HEK293T (cell line): ENCODE measurements around the gene GFRA1.

ENCODE experiments used
- CTCF ChIA-PET: fragments of 350-600 bp; formaldehyde crosslinking; extraction: SDS; loops from one replicate; lab custom pipeline; 2021; ENCODE audit warnings: antibody characterized with exemption, inconsistent platforms; lab: Yijun Ruan, JAX
- POLR2A ChIA-PET: fragments of 350-600 bp; formaldehyde crosslinking; extraction: SDS; loops from one replicate; lab custom pipeline; 2020; ENCODE audit warnings: antibody characterized with exemption, inconsistent platforms; lab: Yijun Ruan, JAX
- DNase-seq: peaks from one replicate; pipeline ENCODE4 v3.0.0; 2012; ENCODE audit warnings: mixed read lengths; ENCODE audit errors: extremely low spot score
- ARNT ChIP-seq: fragments of 450-650 bp; IDR thresholded peaks from 2 replicates; pipeline ENCODE4 v1.6.1; 2017; ENCODE audit warnings: mild to moderate bottlenecking
- BHLHE40 ChIP-seq: fragments of 450-650 bp; IDR thresholded peaks from 2 replicates; pipeline ENCODE4 v1.6.1; 2016; ENCODE audit warnings: mild to moderate bottlenecking, moderate library complexity, borderline replicate concordance
- CTBP1 ChIP-seq: fragments of 450-650 bp; IDR thresholded peaks from 2 replicates; pipeline ENCODE4 v1.6.1; 2016; ENCODE audit warnings: borderline replicate concordance
- ELF4 ChIP-seq: fragments of 450-650 bp; IDR thresholded peaks from 2 replicates; pipeline ENCODE4 v1.6.1; 2017; ENCODE audit warnings: antibody characterized with exemption
- FOXA1 ChIP-seq: fragments of 450-650 bp; IDR thresholded peaks from 2 replicates; pipeline ENCODE4 v1.6.1; 2016; ENCODE audit warnings: mild to moderate bottlenecking
- FOXK2 ChIP-seq: fragments of 450-650 bp; IDR thresholded peaks from 2 replicates; pipeline ENCODE4 v1.6.1; 2016; ENCODE audit warnings: mild to moderate bottlenecking
- FOXM1 ChIP-seq: fragments of 450-650 bp; IDR thresholded peaks from 2 replicates; pipeline ENCODE4 v1.6.1; 2017; ENCODE audit warnings: mild to moderate bottlenecking, borderline replicate concordance
- HDGF ChIP-seq: fragments of 450-650 bp; IDR thresholded peaks from 2 replicates; pipeline ENCODE4 v1.6.1; 2017; ENCODE audit warnings: antibody characterized with exemption, borderline replicate concordance
- L3MBTL2 ChIP-seq: fragments of 450-650 bp; conservative IDR thresholded peaks from 2 replicates; pipeline ENCODE4 v1.6.1; 2016; ENCODE audit warnings: mild to moderate bottlenecking
- LEF1 ChIP-seq: fragments of 450-650 bp; IDR thresholded peaks from 2 replicates; pipeline ENCODE4 v1.6.1; 2017; ENCODE audit warnings: mild to moderate bottlenecking, borderline replicate concordance
- NFRKB ChIP-seq: fragments of 450-650 bp; IDR thresholded peaks from 2 replicates; pipeline ENCODE4 v1.6.1; 2016; ENCODE audit warnings: mild to moderate bottlenecking, moderate library complexity
- SP1 ChIP-seq: fragments of 450-650 bp; IDR thresholded peaks from 2 replicates; pipeline ENCODE4 v1.6.1; 2017
- SUZ12 ChIP-seq: fragments of 450-650 bp; IDR thresholded peaks from 2 replicates; pipeline ENCODE4 v1.6.1; 2016; ENCODE audit warnings: mild to moderate bottlenecking
- TARDBP ChIP-seq: fragments of 450-650 bp; IDR thresholded peaks from 2 replicates; pipeline ENCODE4 v1.6.1; 2016
- ZNF384 ChIP-seq: fragments of 450-650 bp; IDR thresholded peaks from 2 replicates; pipeline ENCODE4 v1.6.1; 2016
- TF ChIP-seq, protein P1 (sequence below): fragments of 450-650 bp; IDR thresholded peaks from 2 replicates; pipeline ENCODE4 v1.6.1; 2016

GFRA1 gene

DNA sequence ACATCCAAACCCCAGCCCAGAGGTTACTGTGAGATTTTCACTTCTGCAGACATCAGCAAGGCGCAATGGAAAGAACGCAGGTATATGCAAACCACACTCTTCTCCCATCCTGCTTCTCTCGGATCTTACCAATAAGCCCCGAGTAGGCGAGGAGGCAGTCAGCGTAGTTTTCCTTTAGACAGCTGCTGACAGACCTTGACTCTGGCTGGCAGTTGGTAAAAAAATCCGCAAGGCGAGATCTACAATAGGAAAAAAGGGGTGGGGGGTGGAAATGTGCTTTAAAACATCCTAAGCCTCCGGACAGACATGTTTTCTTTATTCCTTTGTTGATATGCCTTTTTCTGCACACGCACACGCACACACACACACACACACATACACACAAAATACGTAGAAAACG is 176.5 kb downstream of the GFRA1 start:
- no peak for DNase-seq
- ChIA-PET POLR2A (no interaction called here), CTCF (no interaction called here)
- TF ChIP-seq SUZ12 (no peak), HDGF (no peak), FOXK2 (no peak), BHLHE40 (no peak), ARNT (no peak), ZNF384 (no peak), ELF4 (no peak), CTBP1 (no peak), TARDBP (no peak), SP1 (no peak), FOXA1 (no peak), NFRKB (no peak), FOXM1 (no peak), LEF1 (no peak), L3MBTL2 (no peak)
- TF ChIP-seq, protein P1, sequence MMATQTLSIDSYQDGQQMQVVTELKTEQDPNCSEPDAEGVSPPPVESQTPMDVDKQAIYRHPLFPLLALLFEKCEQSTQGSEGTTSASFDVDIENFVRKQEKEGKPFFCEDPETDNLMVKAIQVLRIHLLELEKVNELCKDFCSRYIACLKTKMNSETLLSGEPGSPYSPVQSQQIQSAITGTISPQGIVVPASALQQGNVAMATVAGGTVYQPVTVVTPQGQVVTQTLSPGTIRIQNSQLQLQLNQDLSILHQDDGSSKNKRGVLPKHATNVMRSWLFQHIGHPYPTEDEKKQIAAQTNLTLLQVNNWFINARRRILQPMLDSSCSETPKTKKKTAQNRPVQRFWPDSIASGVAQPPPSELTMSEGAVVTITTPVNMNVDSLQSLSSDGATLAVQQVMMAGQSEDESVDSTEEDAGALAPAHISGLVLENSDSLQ: no peak

DNA sequence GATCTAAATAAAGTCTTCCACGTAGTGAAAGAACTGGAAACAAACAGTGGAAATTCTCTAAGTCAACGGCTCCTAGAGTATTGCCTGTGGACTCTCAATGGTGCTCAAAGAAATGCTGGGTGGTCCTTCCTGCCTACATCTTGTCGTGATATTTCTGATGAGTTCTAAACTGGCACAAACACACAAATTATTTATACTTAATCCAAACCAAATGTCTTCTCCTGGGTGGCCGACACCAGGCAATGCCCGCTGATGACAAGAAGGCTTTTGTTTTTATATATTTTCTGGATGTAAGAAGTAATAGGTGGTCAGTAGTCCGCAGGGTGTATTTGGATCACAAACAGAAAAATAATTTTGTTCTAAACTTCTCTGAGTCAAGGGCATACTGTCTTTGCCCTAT is 178.7 kb downstream of the GFRA1 start:
- DNase-seq: no peak
- no peak for TF ChIP-seq L3MBTL2
- no peak for TF ChIP-seq SUZ12
- TF ChIP-seq, protein P1: no peak
- TF ChIP-seq FOXM1: no peak
- no peak for TF ChIP-seq FOXA1
- no peak for TF ChIP-seq ZNF384
- TF ChIP-seq NFRKB: no peak
- TF ChIP-seq FOXK2: no peak
- no peak for TF ChIP-seq ELF4
- no peak for TF ChIP-seq HDGF
- TF ChIP-seq CTBP1: no peak
- TF ChIP-seq SP1: no peak
- TF ChIP-seq ARNT: no peak
- no peak for TF ChIP-seq BHLHE40
- ChIA-PET POLR2A (no interaction called here), CTCF (no interaction called here)

DNA sequence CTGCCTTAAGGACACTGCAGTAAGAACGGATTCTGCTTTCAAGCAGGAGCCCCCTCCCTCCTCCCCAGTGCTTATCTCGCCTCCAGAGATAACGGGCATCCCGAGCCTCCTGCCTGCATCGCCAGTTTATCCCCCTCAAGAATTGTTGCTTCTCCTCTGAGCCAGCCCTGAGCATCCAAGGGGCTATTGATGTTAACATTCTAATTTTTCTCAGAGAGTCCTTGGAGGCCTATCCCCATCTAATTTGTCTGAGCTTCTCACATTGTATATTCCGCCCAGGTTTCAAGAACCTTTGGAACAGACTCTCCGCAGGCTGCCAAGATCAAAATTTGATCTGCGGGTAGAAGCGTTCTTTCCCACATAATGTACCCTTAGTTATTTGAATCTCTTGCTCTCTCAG is 180.0 kb downstream of the GFRA1 start:
- ChIA-PET POLR2A (no interaction called here), CTCF (no interaction called here)
- TF ChIP-seq FOXM1: no peak
- no peak for TF ChIP-seq NFRKB
- no peak for TF ChIP-seq SP1
- no peak for TF ChIP-seq SUZ12
- TF ChIP-seq ARNT: no peak
- TF ChIP-seq, protein P1: no peak
- no peak for TF ChIP-seq L3MBTL2
- TF ChIP-seq BHLHE40: no peak
- no peak for TF ChIP-seq FOXK2
- no peak for TF ChIP-seq ZNF384
- TF ChIP-seq TARDBP: no peak
- no peak for DNase-seq

DNA sequence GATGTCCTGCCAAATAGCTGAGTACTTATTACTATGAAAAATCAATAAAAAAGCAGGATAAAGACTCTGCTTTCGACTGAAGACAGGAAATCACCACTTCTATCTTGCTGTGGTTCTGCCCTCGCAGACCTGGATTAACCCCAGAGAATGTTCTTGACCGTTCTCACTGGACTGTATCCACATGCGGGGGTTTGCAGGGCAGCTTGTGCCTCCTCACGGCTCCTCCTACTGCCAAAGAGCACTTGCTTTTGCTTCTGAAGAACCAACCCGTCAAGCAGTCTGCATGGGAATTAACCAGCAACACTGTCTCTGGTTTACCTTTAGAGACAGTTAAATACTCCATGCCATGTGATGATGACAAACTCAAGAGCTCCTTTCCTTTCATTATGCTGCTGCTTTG is 184.0 kb downstream of the GFRA1 start:
- ChIA-PET POLR2A (no interaction called here), CTCF (no interaction called here)
- no peak for TF ChIP-seq ELF4
- TF ChIP-seq ZNF384: no peak
- TF ChIP-seq BHLHE40: no peak
- TF ChIP-seq L3MBTL2: no peak
- no peak for TF ChIP-seq FOXM1
- TF ChIP-seq ARNT: no peak
- TF ChIP-seq NFRKB: no peak
- no peak for TF ChIP-seq FOXK2
- TF ChIP-seq SP1: no peak
- no peak for TF ChIP-seq SUZ12
- TF ChIP-seq HDGF: no peak
- no peak for TF ChIP-seq LEF1
- no peak for TF ChIP-seq TARDBP
- TF ChIP-seq, protein P1: no peak
- no peak for DNase-seq

DNA sequence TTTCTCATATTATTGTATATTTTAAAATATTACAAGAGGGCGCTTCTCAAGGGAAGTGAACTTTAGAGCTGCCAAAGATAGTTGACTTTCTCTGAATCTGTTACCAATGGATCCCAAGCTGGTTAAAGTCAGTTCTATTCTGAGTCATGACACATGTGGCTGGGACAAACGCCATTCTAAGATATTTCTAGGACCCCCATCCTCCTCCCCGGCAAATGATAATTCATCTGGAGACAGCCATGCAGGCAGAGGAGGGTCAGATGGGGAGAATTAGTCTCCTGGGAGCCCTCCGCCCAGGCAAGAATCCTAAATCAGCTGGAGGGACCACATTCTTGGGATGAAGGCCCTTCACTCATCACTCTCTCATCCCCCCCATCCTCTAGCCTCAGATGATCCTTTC is 187.7 kb downstream of the GFRA1 start:
- CTCF ChIA-PET: no interaction called here
- no peak for DNase-seq
- TF ChIP-seq FOXA1 (no peak), L3MBTL2 (no peak), ELF4 (no peak), FOXK2 (no peak), SUZ12 (no peak), TARDBP (no peak), FOXM1 (no peak)
- POLR2A ChIA-PET: no interaction called here

DNA sequence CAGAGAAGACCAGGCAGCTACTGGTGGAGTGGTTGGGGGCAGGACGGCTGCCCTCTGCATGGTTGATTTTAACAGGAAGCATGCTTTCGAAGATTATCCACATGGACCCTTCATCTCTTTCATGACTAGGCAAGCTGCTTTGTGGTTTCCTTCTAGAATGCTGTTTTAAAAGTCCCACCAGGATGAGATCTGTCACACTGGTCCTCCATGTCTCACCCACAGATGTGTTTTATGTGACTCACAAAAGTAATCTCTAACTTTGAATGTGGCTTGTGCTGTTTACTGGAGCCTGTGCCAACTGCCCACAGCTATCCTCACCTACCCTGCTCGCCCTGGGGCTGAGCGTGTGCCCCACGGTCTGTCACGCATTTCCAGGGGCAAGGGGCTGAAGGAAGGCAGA is 188.8 kb downstream of the GFRA1 start:
- no peak for DNase-seq
- CTCF ChIA-PET: no interaction called here
- no peak for TF ChIP-seq ARNT
- TF ChIP-seq CTBP1: no peak
- TF ChIP-seq ZNF384: no peak
- no peak for TF ChIP-seq FOXA1
- TF ChIP-seq, protein P1: no peak
- no peak for TF ChIP-seq TARDBP
- POLR2A ChIA-PET: no interaction called here
